Esophagus squamous epithelium (tissue), 4 donors: ENCODE data around the gene SLC41A3.

Experiments used
- CTCF ChIP-seq, 6 experiments: fragments of 450-650 bp in 4 of 6; fragments of 200-600 bp in 2 of 6; sonication (generic) in 2 of 6; IDR thresholded peaks; one replicate each; pipeline ENCODE4 v1.5.1; 2016 to 2019; ENCODE audit warnings: antibody characterized with exemption in 6 of 6, mild to moderate bottlenecking in 4 of 6, moderate library complexity in 4 of 6
- POLR2A ChIP-seq, 4 donors: fragments of 450-650 bp; IDR thresholded peaks; one replicate each; pipeline ENCODE4 v1.6.1; 2017; ENCODE audit warnings: antibody characterized with exemption in 4 of 4, mild to moderate bottlenecking in 4 of 4, moderate library complexity in 3 of 4

- TF ChIP-seq CTCF (IDR thresholded peaks at IDR 0.05) (no peak), POLR2A (IDR thresholded peaks at IDR 0.05) (no peak)
Measured at GRCh38 chr3:126127452-126127851, 43.5 kb upstream of the SLC41A3 start.
